H1 (cell line): Measurements from ENCODE around the gene DPF3. TPM values are rescaled to one million over a fixed set of nuclear protein-coding genes. Genes with fewer than 3 reads are reported as not detected.

Source experiments
- CBX5 ChIP-seq: fragments of 300-800, 300-1000 bp; sonication (generic); IDR thresholded peaks from 2 replicates; pipeline ENCODE4 v1.7.1; 2016; ENCODE audit warnings: antibody characterized with exemption, low read length, low read depth
- CBX8 ChIP-seq: fragments of 300-800, 300-1000 bp; sonication (generic); IDR thresholded peaks from 2 replicates; pipeline ENCODE4 v1.7.1; 2016; ENCODE audit warnings: low read depth, low read length, borderline replicate concordance
- CHD1 ChIP-seq: IDR thresholded peaks from 2 replicates; pipeline ENCODE4 v1.6.1; 2012; ENCODE audit warnings: low read depth, low read length, improper control_type of control experiment
- HDAC2 ChIP-seq, 2 experiments: fragments of 300-600 bp in 1 of 2; sonication (generic) in 1 of 2; IDR thresholded peaks; 2 replicates each; pipeline ENCODE4 v1.6.1; 2011 to 2012; ENCODE audit warnings: low read depth in 2 of 2, low read length in 2 of 2, mild to moderate bottlenecking in 2 of 2, moderate library complexity in 2 of 2, borderline replicate concordance in 1 of 2, inconsistent platforms in 1 of 2
- NRF1 ChIP-seq: IDR thresholded peaks from 2 replicates; pipeline ENCODE4 v1.6.1; 2011; ENCODE audit warnings: mild to moderate bottlenecking, low read depth, low read length, improper control_type of control experiment
- POLR2AphosphoS5 ChIP-seq: IDR thresholded peaks from 2 replicates; pipeline ENCODE4 v1.6.1; 2011; ENCODE audit warnings: low read depth, low read length
- RXRA ChIP-seq: IDR thresholded peaks from 2 replicates; pipeline ENCODE4 v1.6.1; 2011; ENCODE audit warnings: low read depth, mild to moderate bottlenecking, low read length, moderate library complexity; ENCODE audit not compliant: insufficient read depth
- SIN3A ChIP-seq, 2 experiments: IDR thresholded peaks in 1 of 2; conservative IDR thresholded peaks in 1 of 2; 2 replicates each; pipeline ENCODE4 v1.6.1; 2011 to 2012; ENCODE audit warnings: low read length in 2 of 2, improper control_type of control experiment in 1 of 2, low read depth in 1 of 2, mild to moderate bottlenecking in 1 of 2
- TBP ChIP-seq: IDR thresholded peaks from 2 replicates; pipeline ENCODE4 v1.6.1; 2011; ENCODE audit warnings: low read depth, low read length, improper control_type of control experiment
- polyA plus RNA-seq, 7 experiments: library from polyadenylated mRNA; depleted of rRNA in 3 of 7; stranded (reverse) in 5 of 7; unstranded in 2 of 7; fragments of >200 nt in 5 of 7; fragments of 200-250 nt in 2 of 7; gene quantifications; 1 replicate in 5 of 7; 2 replicates in 1 of 7; 4 replicates in 1 of 7; pipeline versions ENCODE4 v1.2.1 to v1.2.3, GENCODE V29; 2011 to 2013; ENCODE audit warnings: missing spikeins in 2 of 7, mixed read lengths in 2 of 7
- total RNA-seq: library from RNA; stranded (reverse); fragmentation: NEBNext Ultra II Directional; extraction: Animal tissue kit (Norgen Biotek cat#: 25700); gene quantifications from 2 replicates; pipeline ENCODE4 v1.2.1, GENCODE V29; 2021
- TF ChIP-seq, protein P1 (sequence below): fragments of 300-600 bp; sonication (generic); IDR thresholded peaks from 2 replicates; pipeline ENCODE4 v1.7.1; 2012; ENCODE audit warnings: low read length, moderate library complexity, mild to moderate bottlenecking, inconsistent platforms; ENCODE audit not compliant: insufficient replicate concordance

The DPF3 gene
- total and polyA plus RNA-seq, 2 of the 8 experiments (the other 6 are each of a cell fraction or from before 2014, with no cell fraction given): 0.19 TPM; not detected in 1

DNA sequence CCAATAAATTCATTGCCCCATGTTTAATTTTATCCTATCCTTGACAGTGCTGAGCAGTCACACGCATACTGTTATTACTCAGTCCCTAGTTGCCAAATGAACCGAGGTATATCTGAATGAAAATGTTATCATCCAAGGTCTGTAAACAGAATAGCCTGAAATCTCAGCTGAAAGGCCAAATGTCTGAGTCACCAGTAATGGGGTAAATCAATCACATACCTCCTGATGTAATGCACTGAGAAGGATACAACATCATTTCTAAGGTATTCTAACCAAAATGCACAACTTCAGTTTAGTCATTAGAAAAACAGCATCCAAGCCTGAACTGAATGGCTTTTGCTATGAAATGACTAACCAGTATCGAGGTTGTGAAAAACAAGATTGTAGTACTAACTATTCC lies 228.6 kb downstream of the DPF3 start (continued):
- TF ChIP-seq, protein P1, sequence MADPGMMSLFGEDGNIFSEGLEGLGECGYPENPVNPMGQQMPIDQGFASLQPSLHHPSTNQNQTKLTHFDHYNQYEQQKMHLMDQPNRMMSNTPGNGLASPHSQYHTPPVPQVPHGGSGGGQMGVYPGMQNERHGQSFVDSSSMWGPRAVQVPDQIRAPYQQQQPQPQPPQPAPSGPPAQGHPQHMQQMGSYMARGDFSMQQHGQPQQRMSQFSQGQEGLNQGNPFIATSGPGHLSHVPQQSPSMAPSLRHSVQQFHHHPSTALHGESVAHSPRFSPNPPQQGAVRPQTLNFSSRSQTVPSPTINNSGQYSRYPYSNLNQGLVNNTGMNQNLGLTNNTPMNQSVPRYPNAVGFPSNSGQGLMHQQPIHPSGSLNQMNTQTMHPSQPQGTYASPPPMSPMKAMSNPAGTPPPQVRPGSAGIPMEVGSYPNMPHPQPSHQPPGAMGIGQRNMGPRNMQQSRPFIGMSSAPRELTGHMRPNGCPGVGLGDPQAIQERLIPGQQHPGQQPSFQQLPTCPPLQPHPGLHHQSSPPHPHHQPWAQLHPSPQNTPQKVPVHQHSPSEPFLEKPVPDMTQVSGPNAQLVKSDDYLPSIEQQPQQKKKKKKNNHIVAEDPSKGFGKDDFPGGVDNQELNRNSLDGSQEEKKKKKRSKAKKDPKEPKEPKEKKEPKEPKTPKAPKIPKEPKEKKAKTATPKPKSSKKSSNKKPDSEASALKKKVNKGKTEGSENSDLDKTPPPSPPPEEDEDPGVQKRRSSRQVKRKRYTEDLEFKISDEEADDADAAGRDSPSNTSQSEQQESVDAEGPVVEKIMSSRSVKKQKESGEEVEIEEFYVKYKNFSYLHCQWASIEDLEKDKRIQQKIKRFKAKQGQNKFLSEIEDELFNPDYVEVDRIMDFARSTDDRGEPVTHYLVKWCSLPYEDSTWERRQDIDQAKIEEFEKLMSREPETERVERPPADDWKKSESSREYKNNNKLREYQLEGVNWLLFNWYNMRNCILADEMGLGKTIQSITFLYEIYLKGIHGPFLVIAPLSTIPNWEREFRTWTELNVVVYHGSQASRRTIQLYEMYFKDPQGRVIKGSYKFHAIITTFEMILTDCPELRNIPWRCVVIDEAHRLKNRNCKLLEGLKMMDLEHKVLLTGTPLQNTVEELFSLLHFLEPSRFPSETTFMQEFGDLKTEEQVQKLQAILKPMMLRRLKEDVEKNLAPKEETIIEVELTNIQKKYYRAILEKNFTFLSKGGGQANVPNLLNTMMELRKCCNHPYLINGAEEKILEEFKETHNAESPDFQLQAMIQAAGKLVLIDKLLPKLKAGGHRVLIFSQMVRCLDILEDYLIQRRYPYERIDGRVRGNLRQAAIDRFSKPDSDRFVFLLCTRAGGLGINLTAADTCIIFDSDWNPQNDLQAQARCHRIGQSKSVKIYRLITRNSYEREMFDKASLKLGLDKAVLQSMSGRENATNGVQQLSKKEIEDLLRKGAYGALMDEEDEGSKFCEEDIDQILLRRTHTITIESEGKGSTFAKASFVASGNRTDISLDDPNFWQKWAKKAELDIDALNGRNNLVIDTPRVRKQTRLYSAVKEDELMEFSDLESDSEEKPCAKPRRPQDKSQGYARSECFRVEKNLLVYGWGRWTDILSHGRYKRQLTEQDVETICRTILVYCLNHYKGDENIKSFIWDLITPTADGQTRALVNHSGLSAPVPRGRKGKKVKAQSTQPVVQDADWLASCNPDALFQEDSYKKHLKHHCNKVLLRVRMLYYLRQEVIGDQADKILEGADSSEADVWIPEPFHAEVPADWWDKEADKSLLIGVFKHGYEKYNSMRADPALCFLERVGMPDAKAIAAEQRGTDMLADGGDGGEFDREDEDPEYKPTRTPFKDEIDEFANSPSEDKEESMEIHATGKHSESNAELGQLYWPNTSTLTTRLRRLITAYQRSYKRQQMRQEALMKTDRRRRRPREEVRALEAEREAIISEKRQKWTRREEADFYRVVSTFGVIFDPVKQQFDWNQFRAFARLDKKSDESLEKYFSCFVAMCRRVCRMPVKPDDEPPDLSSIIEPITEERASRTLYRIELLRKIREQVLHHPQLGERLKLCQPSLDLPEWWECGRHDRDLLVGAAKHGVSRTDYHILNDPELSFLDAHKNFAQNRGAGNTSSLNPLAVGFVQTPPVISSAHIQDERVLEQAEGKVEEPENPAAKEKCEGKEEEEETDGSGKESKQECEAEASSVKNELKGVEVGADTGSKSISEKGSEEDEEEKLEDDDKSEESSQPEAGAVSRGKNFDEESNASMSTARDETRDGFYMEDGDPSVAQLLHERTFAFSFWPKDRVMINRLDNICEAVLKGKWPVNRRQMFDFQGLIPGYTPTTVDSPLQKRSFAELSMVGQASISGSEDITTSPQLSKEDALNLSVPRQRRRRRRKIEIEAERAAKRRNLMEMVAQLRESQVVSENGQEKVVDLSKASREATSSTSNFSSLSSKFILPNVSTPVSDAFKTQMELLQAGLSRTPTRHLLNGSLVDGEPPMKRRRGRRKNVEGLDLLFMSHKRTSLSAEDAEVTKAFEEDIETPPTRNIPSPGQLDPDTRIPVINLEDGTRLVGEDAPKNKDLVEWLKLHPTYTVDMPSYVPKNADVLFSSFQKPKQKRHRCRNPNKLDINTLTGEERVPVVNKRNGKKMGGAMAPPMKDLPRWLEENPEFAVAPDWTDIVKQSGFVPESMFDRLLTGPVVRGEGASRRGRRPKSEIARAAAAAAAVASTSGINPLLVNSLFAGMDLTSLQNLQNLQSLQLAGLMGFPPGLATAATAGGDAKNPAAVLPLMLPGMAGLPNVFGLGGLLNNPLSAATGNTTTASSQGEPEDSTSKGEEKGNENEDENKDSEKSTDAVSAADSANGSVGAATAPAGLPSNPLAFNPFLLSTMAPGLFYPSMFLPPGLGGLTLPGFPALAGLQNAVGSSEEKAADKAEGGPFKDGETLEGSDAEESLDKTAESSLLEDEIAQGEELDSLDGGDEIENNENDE: no peak
- TF ChIP-seq NRF1: no peak
- TF ChIP-seq CBX5: no peak
- TF ChIP-seq SIN3A (conservative IDR thresholded peaks at IDR 0.05 in 1 of 2, IDR thresholded peaks at IDR 0.05 in 1 of 2; ENCODE audit: low read depth in 1 of 2, low read length in 2 of 2): no peak
- TF ChIP-seq HDAC2 (IDR thresholded peaks at IDR 0.05; ENCODE audit: borderline replicate concordance in 1 of 2, low read depth in 2 of 2, low read length in 2 of 2): no peak
- TF ChIP-seq TBP: no peak
- no peak for TF ChIP-seq POLR2AphosphoS5
- TF ChIP-seq CBX8: no peak
- no peak for TF ChIP-seq RXRA
- TF ChIP-seq CHD1: no peak
